Natural killer cell (primary cell): ENCODE measurements around the gene ZDHHC13. TPM values are rescaled to one million over a fixed set of nuclear protein-coding genes. Genes with fewer than 3 reads are reported as not detected.

ENCODE experiments used
- ATAC-seq, 3 donors: fragments of 150-1000 bp in 2 of 3; fragments of 200-7000 bp in 1 of 3; cut with Tn5 transposase; 1 replicate in 1 of 3; 2 replicates in 2 of 3; pipeline ENCODE4 v1.10.0; 2021; ENCODE audit warnings: mild to moderate bottlenecking in 2 of 3, moderate library complexity in 2 of 3
- DNase-seq, 2 donors: peaks; one replicate each; pipeline versions ENCODE4 v3.0.0 to v3.0.0-alpha.2; 2013 to 2021; ENCODE audit warnings: mixed read lengths in 1 of 2
- H3K27ac ChIP-seq: one replicate; pipeline ENCODE4 v1.5.1; 2013; ENCODE audit warnings: mild to moderate bottlenecking, low read length
- H3K27me3 ChIP-seq: one replicate; pipeline ENCODE4 v1.6.1; 2013; ENCODE audit warnings: low read length; ENCODE audit not compliant: control insufficient read depth, insufficient read depth
- H3K36me3 ChIP-seq: one replicate; pipeline ENCODE4 v1.6.1; 2013; ENCODE audit warnings: low read length; ENCODE audit not compliant: control insufficient read depth, insufficient read depth
- H3K4me1 ChIP-seq: one replicate; pipeline ENCODE4 v1.6.1; 2013; ENCODE audit warnings: low read length; ENCODE audit not compliant: control insufficient read depth, insufficient read depth
- H3K4me3 ChIP-seq: one replicate; pipeline ENCODE4 v1.5.1; 2013; ENCODE audit warnings: low read length
- H3K9me3 ChIP-seq: one replicate; pipeline ENCODE4 v1.6.1; 2013; ENCODE audit warnings: low read length; ENCODE audit not compliant: control insufficient read depth, insufficient read depth
- H3K27ac Mint-ChIP-seq, 2 donors: one replicate each; pipeline ENCODE4 v1.8.0; 2022; ENCODE audit warnings: mild to moderate bottlenecking in 2 of 2, mixed read lengths in 2 of 2, moderate library complexity in 1 of 2
- H3K27me3 Mint-ChIP-seq, 2 donors: one replicate each; pipeline ENCODE4 v1.8.0; 2022; ENCODE audit warnings: low read depth in 2 of 2, mixed read lengths in 2 of 2
- H3K36me3 Mint-ChIP-seq: one replicate; pipeline ENCODE4 v1.8.0; 2022; ENCODE audit warnings: mixed read lengths
- H3K4me1 Mint-ChIP-seq, 2 donors: one replicate each; pipeline ENCODE4 v1.8.0; 2022; ENCODE audit warnings: mixed read lengths in 2 of 2
- H3K4me3 Mint-ChIP-seq: one replicate; pipeline ENCODE4 v1.8.0; 2022; ENCODE audit warnings: mild to moderate bottlenecking, moderate library complexity, mixed read lengths
- H3K9me3 Mint-ChIP-seq, 2 donors: one replicate each; pipeline ENCODE4 v1.8.0; 2022; ENCODE audit warnings: mixed read lengths in 2 of 2
- CTCF ChIP-seq: fragments of 200-600 bp; IDR thresholded peaks from one replicate; pipeline ENCODE4 v1.8.0; 2022; ENCODE audit warnings: antibody characterized with exemption
- WGBS: methylation state at CpG from one replicate; pipeline ENCODE4 v1.1.7; 2013; ENCODE audit warnings: missing lambda C conversion rate; ENCODE audit not compliant: insufficient coverage; 5-methylcytosine and 5-hydroxymethylcytosine counted together
- intact Hi-C: fragments of 100-400 bp; cut with micrococcal nuclease; formaldehyde crosslinking; loops from one replicate; pipeline ENCODE4 v1.14.2; 2022
- total RNA-seq, 4 donors: library from RNA; stranded (reverse); fragments of 120-200 nt in 1 of 4; gene quantifications; one replicate each; pipeline versions ENCODE4 v1.2.3 to v1.2.4, GENCODE V29; 2013 to 2022

Gene ZDHHC13
- total RNA-seq, 3 donors from 2014 or later (not counting 1 experiment from before 2014, with no cell fraction given), result 13.3 to 17.4 (median 13.5) TPM

- no peak for DNase-seq
- Histone ChIP-seq H3K4me1 (no peaks in the 10 kb centered on the region), H3K27me3 (no peaks in the 10 kb centered on the region), H3K9me3 (no peaks in the 10 kb centered on the region), H3K27ac (no peak overlapping the region), H3K4me3 (no peak overlapping the region), H3K36me3 (peaks cover 38% of the 10 kb centered on the region)
- intact Hi-C loops, result no loop called here
- Mint-ChIP-seq H3K27ac (no peak overlapping the region), H3K9me3 (no peaks in the 10 kb centered on the region), H3K4me3 (no peak overlapping the region), H3K36me3 (peaks cover 17% of the 10 kb centered on the region), H3K27me3 (no peaks in the 10 kb centered on the region), H3K4me1 (no peaks in the 10 kb centered on the region)
- no peak for TF ChIP-seq CTCF
- WGBS, result 92% methylated on average over 2 of the region's 2 CpGs
- ATAC-seq, result no peak
Measured at GRCh38 chr11:19176629-19177186, 59.7 kb downstream of the ZDHHC13 start.

- intact Hi-C loops, result no loop called here
- 65% methylated on average over 5 of the region's 5 CpGs for WGBS
- Mint-ChIP-seq H3K9me3 (no peaks in the 10 kb centered on the region), H3K4me3 (no peak overlapping the region), H3K36me3 (no peaks in the 10 kb centered on the region), H3K27ac (no peak overlapping the region), H3K4me1 (no peaks in the 10 kb centered on the region), H3K27me3 (no peaks in the 10 kb centered on the region)
- Histone ChIP-seq H3K36me3 (peaks cover 7% of the 10 kb centered on the region), H3K27me3 (no peaks in the 10 kb centered on the region), H3K27ac (no peak overlapping the region), H3K4me3 (no peak overlapping the region), H3K4me1 (no peaks in the 10 kb centered on the region), H3K9me3 (no peaks in the 10 kb centered on the region)
- ATAC-seq (no peak), DNase-seq (no peak)
- TF ChIP-seq CTCF, result no peak
Measured at GRCh38 chr11:19181531-19182261, 64.7 kb downstream of the ZDHHC13 start.

GRCh38 chr11:19183646-19184045 is 66.7 kb downstream of the ZDHHC13 start:
- Histone ChIP-seq H3K27me3 (no peaks in the 10 kb centered on the region), H3K27ac (no peak overlapping the region), H3K36me3 (no peaks in the 10 kb centered on the region), H3K9me3 (no peaks in the 10 kb centered on the region), H3K4me1 (no peaks in the 10 kb centered on the region), H3K4me3 (no peak overlapping the region)
- TF ChIP-seq CTCF, result no peak
- Mint-ChIP-seq H3K27me3 (no peaks in the 10 kb centered on the region), H3K36me3 (no peaks in the 10 kb centered on the region), H3K27ac (no peak overlapping the region), H3K9me3 (no peaks in the 10 kb centered on the region), H3K4me1 (no peaks in the 10 kb centered on the region), H3K4me3 (no peak overlapping the region)
- intact Hi-C loops, result no loop called here
- WGBS, result 95% methylated on average over 7 of the region's 7 CpGs
- ATAC-seq (no peak), DNase-seq (no peak)
